Amygdala (tissue), 56 donors: ENCODE measurements around the gene MAN2A1.

Source experiments
- DNase-seq, 56 donors: peaks; one replicate each; lab custom pipeline; 2025; lab: John Stamatoyannopoulos, UW

Gene MAN2A1

DNA sequence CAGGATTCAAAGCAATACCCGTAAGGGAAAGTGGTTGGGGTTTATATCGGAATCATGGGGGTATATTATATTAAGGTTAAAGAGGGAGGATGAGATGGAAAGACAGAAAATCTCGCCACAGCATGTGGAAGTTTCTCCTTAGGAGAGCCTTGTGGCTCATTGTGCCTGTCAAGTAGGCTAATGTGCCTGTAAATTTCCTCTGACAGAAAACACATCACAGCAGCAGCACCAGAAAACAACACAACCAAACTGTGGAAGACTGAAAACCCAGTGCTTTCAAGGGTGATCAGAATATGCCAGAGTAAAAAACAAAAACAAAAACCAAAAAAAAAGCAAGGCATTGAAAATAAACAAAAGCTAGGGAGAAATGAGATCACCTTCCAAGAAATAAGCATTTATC is 11.3 kb upstream of the MAN2A1 start:
- DNase-seq: no peak

DNA sequence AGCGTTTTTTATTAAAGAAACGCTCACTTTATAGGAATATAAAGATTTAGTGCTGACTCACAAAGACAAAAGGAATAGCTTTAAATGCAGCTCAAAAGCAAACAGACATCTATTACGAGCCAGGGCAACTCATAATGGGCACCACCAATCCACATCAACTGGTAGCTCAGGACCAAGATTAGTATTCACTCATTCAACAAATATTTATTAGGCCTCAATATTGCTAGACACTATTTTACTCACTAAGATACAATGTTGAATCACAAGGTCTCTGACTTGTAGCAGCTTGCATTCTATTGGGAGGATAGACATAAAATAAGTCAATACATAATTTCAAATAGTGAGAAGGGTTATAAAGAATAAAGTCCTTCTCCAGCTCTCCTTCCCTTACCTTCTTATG is 8.0 kb upstream of the MAN2A1 start:
- DNase-seq: no peak

DNA sequence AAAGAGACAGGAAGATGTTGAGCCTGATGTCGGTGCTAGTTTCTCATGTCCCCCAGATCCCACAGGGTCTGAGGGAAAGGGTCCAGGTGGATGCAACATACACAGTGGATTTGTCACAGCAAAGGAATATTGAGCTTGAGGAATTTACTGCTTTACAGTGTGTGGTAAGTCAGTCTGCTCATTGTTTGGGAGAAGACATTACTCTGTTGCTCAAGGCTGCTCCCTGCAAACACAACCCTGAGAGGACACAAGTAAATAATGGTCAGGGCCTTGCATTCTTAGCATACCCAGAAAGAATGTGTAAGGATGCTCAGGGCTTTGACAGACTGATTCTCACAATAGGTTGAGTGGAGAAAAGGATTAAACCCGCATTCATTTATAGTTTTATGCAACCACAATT is 7.3 kb upstream of the MAN2A1 start:
- DNase-seq: no peak

DNA sequence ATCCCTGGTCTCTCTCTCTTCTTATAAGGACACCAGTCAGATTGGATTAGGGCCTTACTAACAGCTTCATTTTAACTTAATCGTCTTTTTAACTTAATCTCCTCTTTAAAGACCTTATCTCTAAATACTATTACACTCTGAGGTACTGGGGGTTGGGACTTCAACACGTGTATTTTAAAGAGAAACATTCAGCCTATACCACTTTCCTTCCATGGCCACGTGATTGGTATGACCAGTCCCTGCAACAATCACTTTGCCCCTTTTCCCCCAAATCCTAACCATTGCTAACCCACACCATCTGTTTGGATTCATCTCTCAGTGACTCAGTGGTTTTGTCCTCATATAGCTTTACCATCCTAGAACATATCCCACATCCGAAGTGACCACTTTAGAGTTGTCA is 3.8 kb upstream of the MAN2A1 start:
- no peak for DNase-seq

DNA sequence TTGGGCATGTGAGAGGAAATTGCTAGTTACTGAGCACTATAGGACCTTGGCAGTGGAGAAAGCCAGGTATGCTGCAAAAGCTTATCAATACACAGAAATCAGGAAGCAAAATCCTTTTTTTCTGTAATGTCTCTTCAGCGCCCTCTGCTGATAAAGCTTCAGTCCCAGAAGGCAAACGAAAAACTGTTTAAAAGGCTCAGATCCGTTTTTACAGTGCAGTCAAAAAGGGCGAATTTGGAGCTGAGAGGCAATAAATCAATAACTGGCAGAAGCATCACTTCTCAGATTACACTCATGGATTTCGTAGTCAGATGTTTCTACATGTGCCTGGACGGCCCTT is 1.1 kb upstream of the MAN2A1 start:
- DNase-seq: peak in 4 of 56 donors; percentile 31 to 66 (median 56)

DNA sequence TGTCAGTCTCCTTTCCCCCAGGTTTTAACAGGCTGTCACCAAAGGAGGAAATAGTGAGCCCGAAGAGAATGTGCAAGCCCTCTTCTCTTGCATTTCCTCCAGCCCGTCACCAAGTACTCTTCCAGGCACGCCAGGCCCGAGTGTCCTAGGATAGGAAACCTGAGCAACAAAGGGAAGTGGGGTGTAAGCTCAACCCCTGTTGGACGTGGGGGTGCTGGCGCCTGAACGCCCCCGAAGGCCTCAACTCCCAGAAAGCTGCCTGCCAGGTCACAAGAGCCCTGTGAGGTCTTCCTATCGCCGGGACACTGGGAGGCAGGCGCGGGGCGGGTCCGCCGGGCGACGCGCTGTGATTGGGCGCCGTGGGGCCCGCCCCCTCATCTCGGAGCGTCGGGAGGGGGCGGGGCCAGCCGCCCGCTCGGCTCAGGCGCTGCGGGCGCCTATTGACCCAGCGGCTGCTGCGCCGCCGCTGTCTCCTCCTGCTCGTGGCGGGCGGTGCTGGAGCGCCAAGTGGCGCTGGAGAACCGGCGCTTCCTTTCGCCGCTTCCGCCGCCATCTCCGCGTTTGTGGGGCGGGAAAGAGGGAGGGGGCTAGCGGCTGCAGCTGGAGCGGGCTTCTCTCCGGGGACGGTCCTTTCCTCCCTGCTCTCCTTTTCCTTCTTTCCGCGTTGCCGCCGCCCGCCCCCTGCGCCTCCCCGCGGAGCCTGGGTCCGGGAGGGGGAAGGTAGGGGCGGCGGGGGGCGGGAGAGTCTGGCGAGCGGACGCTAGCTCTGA is 572 bp upstream of the MAN2A1 start:
- DNase-seq: peak; percentile 28 to 90 (median 80)

DNA sequence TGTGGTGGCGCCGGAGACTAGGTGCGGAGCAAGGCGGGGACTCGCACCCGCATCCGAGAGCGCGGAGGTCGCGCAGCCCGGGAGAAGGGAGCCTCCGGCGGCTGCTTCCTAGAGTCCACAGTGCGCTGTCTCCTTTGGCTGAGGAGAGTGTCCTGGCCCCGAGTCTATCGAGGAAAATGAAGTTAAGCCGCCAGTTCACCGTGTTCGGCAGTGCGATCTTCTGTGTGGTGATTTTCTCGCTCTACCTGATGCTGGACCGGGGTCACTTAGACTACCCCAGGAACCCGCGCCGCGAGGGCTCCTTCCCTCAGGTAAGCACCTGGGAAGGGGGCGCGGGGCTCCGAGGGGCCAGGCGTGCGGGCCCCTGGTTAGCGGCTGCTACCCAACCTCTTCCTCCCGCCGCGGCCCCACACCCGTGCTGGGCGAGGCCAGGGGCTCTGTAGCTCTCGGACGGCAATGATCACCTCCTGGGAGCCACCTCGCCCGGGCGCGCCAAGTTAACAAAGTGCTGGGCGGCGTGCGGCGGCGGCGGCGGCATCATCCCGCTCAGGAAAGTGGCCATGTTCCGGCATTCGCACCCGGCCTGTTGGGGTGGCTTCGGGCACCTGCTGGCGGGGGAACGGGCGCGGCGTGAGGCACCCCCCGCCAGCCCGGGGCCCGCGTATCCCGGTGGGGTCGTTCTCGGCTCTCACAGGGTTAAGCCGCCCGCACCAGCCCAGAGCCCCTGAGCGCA is 681 bp downstream of the MAN2A1 start:
- peak in 15 of 56 donors; percentile 9 to 62 (median 39) for DNase-seq

DNA sequence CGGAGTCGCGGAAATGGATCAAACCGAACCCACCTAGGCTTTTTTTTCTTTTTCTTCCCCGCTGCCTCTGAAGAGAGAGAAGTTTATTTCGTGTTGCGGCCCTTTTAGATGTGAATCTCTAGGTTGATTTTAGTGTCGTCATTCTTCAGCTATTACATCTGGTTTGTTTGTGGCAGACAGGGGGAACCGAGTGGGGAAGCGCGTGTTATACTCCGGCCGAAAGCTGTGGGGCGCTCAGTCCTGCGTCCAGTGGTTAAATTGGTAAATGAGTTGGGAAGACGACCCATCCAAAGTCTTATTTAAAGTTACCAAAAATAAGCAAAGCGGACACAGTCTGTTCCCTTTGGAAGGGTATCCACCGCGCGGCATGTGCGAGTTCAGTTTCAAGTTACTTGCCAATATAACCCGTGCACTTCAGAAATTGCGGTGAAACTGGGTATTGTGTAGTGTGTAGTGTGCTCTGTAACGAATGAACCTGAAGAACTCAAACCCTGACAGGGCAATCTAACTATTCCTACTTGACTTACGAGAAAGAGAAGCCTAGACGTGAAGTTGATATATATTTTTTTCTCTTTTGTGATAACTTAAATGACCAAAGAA is 1.3 kb downstream of the MAN2A1 start:
- peak in 52 of 56 donors; percentile 21 to 83 (median 55) for DNase-seq

DNA sequence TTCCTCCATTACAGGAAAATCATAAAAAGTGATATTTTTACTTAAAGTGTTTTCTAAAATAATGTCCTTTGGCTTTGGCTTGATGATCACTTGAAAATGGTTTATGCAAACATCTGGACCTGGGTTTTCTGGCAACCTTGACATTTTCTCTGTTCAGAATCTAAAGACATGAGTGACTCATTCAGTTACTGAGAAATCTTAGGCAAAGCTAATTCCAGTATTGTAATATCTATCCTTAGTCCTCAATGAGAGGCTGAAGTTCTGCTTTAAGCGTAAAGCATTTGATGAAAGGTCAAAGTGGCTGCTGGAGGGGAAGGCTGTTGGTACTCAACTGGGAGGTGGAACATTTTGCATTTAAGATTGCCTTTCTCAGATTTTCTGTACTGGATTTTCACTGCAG is 2.3 kb downstream of the MAN2A1 start:
- DNase-seq: no peak

DNA sequence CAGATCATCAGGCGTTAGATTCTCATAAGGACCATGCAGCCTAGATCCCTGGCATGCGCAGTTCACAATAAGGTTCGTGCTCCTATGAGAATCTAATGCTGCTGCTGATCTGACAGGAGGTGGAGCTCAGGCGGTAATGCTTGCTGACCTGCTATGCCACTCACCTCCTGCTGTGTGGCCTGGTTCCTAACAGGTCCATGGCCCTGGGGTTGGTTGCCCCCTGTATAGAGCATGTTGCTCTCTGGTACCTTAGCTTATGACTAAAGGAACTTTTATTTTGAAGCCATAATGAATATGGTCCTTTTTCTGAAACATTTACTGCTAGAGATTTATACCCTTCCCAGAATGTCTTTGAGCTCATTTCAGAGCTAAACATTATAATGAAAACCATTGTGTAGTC is 3.1 kb downstream of the MAN2A1 start:
- peak in 1 of 56 donors; percentile 7 for DNase-seq

DNA sequence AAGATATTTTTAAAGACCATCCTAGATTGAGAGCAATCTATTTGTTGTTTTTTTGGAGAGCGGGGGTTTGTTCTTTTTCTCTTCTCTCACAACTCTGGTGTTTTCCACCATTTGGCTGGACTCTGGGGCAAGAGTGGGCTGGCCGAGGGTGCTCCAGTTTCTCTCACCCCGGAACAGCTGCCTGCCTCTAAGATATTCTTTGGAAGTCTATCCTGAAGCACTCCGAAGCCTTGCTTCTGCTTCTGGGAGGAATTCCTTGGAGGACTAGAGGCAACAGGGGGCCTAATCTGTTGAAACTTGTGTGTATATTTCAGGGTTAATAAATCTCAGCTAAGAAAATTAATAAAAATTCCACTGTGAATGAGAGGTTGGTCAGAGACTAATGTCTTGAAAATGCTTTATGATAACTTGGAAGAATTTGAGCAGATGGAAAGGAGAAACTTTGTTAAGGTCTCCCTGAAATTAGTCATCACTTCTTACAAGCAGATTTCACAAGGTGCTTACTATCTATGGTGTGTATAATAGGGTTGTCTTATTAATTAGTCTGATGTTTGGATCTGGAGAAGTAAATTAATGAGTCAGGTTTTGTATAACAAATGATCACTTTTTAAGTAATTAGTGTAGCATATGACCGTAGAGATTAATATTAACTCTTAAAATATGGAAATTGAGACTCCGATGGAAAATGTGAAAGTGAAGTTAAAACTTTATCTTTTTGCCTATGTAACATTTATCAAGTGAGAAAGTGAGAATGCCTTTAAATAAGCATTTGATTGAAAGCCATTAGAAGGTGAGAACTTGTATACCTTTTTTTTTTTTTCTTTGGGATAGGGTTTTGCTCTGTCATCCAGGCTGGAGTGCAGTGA is 4.0 kb downstream of the MAN2A1 start:
- no peak for DNase-seq

DNA sequence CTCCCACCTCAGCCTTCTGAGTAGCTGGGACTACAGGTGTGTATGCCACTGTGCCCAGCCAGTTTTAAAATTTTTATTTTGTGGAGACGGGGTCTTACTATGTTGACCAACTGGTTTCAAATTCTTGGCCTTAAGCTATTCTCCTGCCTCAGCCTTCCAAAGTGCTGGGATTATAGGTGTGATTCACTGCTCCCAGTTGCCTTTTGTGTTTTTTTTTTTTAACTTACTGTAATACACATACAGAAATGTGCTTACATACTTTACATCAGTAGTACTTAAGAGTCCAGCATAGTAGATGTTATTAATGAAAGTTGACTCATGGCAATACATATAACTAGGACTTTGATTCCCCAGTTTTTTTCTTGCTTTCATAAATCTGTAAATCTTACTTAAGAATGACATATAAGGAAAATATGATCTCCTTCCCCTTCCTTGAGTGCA is 4.7 kb downstream of the MAN2A1 start:
- no peak for DNase-seq

DNA sequence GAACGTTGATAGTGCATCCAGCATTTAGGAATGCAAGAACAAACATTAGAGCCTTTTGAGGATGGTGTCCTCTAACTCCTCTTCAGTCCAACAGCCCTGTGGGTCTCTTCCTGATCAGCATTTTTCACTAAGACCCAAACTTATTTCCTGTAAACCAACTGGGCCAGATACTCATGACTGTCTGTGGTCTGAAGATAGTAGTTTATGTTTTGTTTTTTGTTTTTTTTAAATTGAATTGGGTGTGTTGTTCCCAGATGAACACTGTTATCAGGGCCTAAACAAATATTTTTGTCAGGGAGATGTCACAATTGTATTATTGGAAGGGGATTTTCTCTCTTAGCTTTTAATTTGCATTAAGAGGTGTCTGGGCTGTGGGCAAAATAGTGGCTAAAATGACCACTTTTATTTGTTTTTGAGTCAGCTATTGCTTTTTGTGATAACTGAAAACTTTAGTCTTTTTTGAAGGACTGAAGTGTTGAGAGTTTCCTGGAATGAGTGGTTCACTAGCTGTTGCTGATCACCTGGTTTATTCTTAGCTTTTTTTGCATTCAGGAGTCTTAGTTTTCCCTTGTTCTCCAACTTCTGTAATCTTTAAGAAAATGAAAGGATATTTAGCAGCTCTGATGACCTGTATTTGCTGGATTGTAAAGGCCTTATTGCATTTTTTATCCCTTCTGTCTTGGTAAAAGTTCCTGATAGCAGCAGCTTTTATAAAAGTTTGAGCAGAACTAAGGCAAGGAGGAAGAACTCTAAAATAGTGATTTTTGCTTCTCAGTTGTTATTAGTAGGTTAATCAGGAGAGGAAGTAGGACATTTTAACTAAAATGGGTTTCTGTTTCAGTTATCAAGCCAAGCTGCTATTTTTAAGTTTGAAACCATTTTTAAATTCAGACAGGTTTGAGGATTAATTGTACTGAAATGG is 5.5 kb downstream of the MAN2A1 start:
- no peak for DNase-seq

DNA sequence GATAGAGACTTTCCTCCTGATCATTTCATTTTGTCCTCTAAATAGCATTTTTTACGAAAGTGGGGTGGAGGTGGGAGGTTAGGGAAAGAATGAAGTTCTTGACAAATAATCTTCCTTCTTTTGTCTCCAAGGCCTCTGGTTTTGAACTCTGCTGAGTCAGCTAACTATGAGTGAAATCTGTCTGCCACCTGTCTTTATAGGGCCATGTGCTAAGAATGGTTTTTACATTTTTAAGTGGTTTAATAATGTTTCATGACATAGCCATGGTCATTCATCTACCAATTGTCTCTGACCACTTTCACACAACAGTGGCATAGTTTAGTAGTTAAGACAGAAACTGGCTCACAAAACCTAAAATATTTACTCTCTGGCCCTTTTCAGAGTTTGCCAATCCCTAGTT is 7.6 kb downstream of the MAN2A1 start:
- no peak for DNase-seq

DNA sequence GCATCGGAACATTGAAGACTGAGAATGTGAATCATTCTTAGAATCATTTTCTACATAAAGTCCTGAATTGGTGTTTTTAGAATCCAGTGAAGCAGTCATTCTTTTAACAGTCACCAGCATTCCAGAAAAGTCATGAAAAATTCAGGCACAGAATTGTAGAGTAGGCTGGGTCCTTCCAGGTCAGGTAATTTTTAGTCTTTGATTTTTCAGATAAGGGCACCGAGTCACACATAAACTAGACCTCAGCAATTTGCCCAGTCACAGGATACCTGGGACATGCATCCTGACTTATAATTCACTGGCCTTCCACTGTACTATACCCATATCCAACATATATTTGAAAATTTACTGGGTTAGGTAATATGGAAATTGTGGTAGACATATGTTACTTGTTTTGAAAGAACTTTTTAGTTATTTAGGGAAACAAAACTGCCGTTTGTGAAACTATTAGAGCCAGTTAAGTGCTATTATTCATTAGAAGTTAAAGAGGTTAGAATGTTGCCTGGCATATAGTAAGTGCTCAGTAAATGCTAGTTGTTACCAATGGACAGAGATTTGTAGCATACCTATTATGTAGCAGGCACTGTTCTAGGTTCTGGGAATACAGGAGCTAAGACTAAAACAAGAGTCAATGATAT is 10.9 kb downstream of the MAN2A1 start:
- no peak for DNase-seq

DNA sequence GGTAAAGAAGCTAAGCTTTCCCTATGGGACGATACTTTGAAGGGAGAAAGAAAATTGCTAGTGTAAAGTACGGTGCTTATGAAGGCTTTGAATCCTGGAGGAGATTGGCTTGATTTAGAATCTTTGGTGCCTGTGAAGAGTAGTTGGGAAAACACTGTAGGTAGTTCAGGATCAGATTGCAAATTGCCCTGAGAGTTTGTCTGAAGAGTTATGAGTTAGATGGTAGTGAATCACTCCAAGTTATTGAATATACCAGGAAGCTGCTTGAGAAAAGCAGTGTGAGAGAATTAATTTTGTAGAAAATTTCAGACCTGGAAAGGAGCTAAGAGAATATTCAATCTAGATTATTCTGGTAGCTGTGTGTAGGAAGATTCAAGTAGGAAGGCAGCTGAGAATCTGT is 11.5 kb downstream of the MAN2A1 start:
- no peak for DNase-seq

DNA sequence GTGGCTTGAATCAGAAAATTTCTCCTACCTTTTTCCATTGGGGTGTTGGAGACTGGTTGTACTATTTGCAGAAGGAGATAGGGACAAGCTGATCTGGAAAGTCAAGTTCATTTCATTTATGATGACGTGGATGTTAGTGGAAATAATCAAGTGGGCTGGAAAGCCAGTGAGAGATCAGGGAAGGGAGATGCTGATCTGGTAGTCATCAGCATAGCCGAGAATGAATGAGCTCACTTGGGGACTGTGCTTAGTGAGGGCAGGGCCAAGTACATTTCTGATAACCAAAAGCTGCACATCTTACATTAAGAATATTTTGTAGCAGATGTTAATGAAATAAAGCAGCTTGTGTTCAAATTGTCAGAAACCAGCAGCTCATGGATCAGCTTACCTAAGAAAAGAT is 12.1 kb downstream of the MAN2A1 start:
- DNase-seq: no peak

DNA sequence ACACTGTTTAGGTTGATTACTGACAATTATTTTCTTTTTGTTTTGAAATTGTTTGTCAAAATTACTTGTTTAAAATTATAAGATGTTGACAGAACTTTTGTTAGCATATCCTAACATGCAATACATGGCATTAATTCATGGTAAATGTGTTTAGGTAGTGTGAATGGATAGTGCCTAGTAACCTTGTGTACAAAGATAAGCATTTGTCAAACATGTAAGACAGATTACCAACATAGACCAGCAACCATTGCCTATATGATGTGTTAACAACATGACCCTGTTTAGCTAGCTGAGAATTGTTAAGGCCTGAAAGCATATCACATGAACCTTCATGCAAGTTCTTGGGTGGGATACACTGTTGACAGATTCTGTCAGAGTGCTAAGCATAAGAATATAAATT is 13.4 kb downstream of the MAN2A1 start:
- no peak for DNase-seq

DNA sequence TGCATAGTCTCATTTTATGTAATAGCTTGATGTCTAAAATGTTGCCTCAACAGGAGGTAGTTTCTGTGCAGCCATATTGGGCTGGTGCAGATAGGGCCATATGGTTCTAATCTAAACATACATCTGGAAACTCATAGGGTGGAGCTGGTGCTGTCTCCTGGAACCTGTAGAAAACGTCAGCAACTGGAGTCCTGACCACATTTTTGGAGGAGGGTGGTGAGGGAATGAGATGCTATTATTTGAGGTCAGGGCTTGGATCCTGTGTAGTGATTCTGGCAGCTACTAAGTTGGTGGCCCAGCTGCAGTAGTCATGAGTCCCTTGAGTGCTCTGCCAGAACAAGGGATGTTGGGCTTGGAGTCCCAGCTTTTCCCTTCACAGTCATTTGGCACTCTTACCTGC is 14.1 kb downstream of the MAN2A1 start:
- peak in 2 of 56 donors; percentile 1 to 4 for DNase-seq
